Endometrium (tissue), 2 donors: ENCODE data around the gene ZNF548.
"Not testable (repeated sequence)": the region's sequence is repeated elsewhere in the genome, so short reads cannot be mapped to it uniquely, and the experiment has no call there.

Experiments
- FAIRE-seq: peaks from 2 replicates; lab custom pipeline; 2012; peaks lifted over from hg19 to GRCh38; lab: Jason Lieb, UNC
- donor health status: control.
- donor health status: control.

The ZNF548 gene

GRCh38 chr19:57389730-57390598 is at the start of gene ZNF548:
ZNF548 (plus strand) TSS chr19:57389854; CDS start chr19:57390100, 246 bp downstream.
- FAIRE-seq, result peak; percentile 97

GRCh38 chr19:57342582-57342981 is 47.1 kb upstream of the ZNF548 start:
- no peak for FAIRE-seq

- FAIRE-seq, result no peak
These were observed 41.5 kb upstream of the ZNF548 start for GRCh38 chr19:57348136-57348535.

- FAIRE-seq, result peak; percentile 94
These were observed 38.5 kb upstream of the ZNF548 start, which contains the start of gene ZNF304 for GRCh38 chr19:57350877-57351805. ZNF304 (plus strand) TSS chr19:57351271; CDS start chr19:57351665, 394 bp downstream.

- FAIRE-seq, result no peak
These were observed 37.8 kb upstream of the ZNF548 start for GRCh38 chr19:57351867-57352266.

- FAIRE-seq, result no peak
These were observed 33.7 kb upstream of the ZNF548 start for GRCh38 chr19:57355916-57356315.

GRCh38 chr19:57357406-57357805 is 32.2 kb upstream of the ZNF548 start:
- no peak for FAIRE-seq

- FAIRE-seq, result no peak
These were observed 30.4 kb upstream of the ZNF548 start for GRCh38 chr19:57359300-57359699.

- no peak for FAIRE-seq
These were observed 27.2 kb upstream of the ZNF548 start for GRCh38 chr19:57362419-57362818.

- FAIRE-seq, result peak; percentile 100
These were observed 26.5 kb upstream of the ZNF548 start, which contains the start of the genes TRAPPC2B and ZNF547 for GRCh38 chr19:57362997-57363687. TRAPPC2B (plus strand) TSS chr19:57363551; CDS start chr19:57364834, 1,283 bp downstream. ZNF547 (plus strand) TSS chr19:57363551; CDS start chr19:57368556, 5,005 bp downstream.

- FAIRE-seq, result no peak
These were observed 25.9 kb upstream of the ZNF548 start for GRCh38 chr19:57363688-57364181.

- FAIRE-seq, result no peak
These were observed 22.9 kb upstream of the ZNF548 start for GRCh38 chr19:57366776-57367175.

- FAIRE-seq, result no peak
These were observed 15.5 kb upstream of the ZNF548 start for GRCh38 chr19:57374179-57374578.

- not testable (repeated sequence) for FAIRE-seq
These were observed 15.0 kb upstream of the ZNF548 start for GRCh38 chr19:57374647-57375046.

- no peak for FAIRE-seq
These were observed 13.5 kb upstream of the ZNF548 start for GRCh38 chr19:57376151-57376550.

GRCh38 chr19:57377498-57378146 is 12.0 kb upstream of the ZNF548 start:
- no peak for FAIRE-seq

GRCh38 chr19:57380923-57381322 is 8.7 kb upstream of the ZNF548 start:
- no peak for FAIRE-seq

GRCh38 chr19:57382806-57383488 is 6.7 kb upstream of the ZNF548 start:
- FAIRE-seq, result no peak

- FAIRE-seq, result no peak
These were observed 392 bp upstream of the ZNF548 start for GRCh38 chr19:57389194-57389729.

GRCh38 chr19:57395710-57396109 is 6.1 kb downstream of the ZNF548 start:
- FAIRE-seq, result no peak
